Adipose tissue (tissue), 3 donors: ENCODE results near the gene EARS2. TPM values are rescaled to one million over a fixed set of nuclear protein-coding genes. Genes with fewer than 3 reads are reported as not detected.

ENCODE experiments used
- polyA plus RNA-seq, 3 donors: library from polyadenylated mRNA; stranded (reverse); fragments of 200-250 nt; gene quantifications; one replicate each; pipeline ENCODE4 v1.2.3, GENCODE V29; 2013
- donor health status: healthy with polysubstance abuse.
- donor health status: Bipolar disorder and iron deficiency.
- donor health status: healthy.

EARS2 gene
- polyA plus RNA-seq, 3 donors: 7.0 to 11.6 (median 9.0) TPM

Other genes starting within 250 kb of the EARS2 start
- gene COG7, start 104.2 kb downstream of the EARS2 start, polyA plus RNA-seq: 10 to 100 TPM in 2 of 3 donors, 1 to 10 TPM in 1; 7.3 to 12.4 (median 12.3) TPM
- 10 to 100 TPM; 17.6 to 33.4 (median 22.8) TPM for gene GGA2, start 46.9 kb downstream of the EARS2 start, polyA plus RNA-seq
- 10 to 100 TPM in 2 of 3 donors, 1 to 10 TPM in 1; 8.4 to 20.0 (median 14.3) TPM for gene UBFD1, start 377 bp upstream of the EARS2 start, polyA plus RNA-seq
- 100 to 1,000 TPM in 2 of 3 donors, 10 to 100 TPM in 1; 81.0 to 174 (median 116) TPM for gene NDUFAB1, start 39.0 kb upstream of the EARS2 start, polyA plus RNA-seq
- 1 to 10 TPM; 2.6 to 6.9 (median 5.4) TPM for gene PALB2, start 84.0 kb upstream of the EARS2 start, polyA plus RNA-seq
- 10 to 100 TPM in 1 of 3 donors, 1 to 10 TPM in 2; 9.2 to 19.8 (median 9.6) TPM for gene DCTN5, start 84.1 kb upstream of the EARS2 start, polyA plus RNA-seq
- 1 to 10 TPM in 2 of 3 donors, under 1 TPM in 1; 0.76 to 3.3 (median 1.2) TPM for gene PLK1, start 121.5 kb upstream of the EARS2 start, polyA plus RNA-seq
- gene ERN2, start 155.9 kb upstream of the EARS2 start, polyA plus RNA-seq: 1 to 10 TPM in 1 of 3 donors, under 1 TPM in 2; 0.24 to 8.0 (median 0.34) TPM
- gene CHP2, start 197.7 kb upstream of the EARS2 start, polyA plus RNA-seq: under 1 TPM in 2 of 3 donors, not detected in 1; 0.05 to 0.09 TPM